Fibroblast of lung (primary cell): Measurements from ENCODE around the gene GINM1.

Source experiments
- CTCF ChIP-seq, 2 donors: IDR thresholded peaks in 1 of 2; conservative IDR thresholded peaks in 1 of 2; 1 replicate in 1 of 2; 2 replicates in 1 of 2; pipeline ENCODE4 v1.5.1; 2011 to 2012; ENCODE audit warnings: low read length in 2 of 2, control low read depth in 1 of 2, inconsistent platforms in 1 of 2, low read depth in 1 of 2, mild to moderate bottlenecking in 1 of 2
- EZH2 ChIP-seq: IDR thresholded peaks from 2 replicates; pipeline ENCODE4 v1.5.1; 2012; ENCODE audit warnings: low read length, control low read depth, mild to moderate bottlenecking; ENCODE audit errors: missing control alignments

DNA sequence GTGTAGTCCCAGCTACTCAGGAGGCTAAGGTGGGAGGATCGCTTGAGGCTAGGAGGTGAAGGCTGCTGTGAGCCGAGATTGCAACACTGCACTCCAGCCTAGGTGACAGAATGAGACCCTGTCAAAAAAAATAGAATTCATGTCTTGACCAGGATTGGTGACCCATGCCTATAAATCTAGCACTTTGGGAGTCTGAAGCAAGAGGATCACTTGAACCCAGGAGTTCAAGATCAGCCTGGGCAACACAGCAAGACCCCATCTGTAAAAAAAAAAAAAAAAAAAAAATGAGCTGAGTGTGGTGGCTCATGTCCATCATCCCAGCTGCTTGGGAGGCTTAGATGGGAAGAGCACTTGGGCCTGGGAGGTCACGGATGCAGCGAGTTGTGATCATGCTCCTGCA, 34.3 kb downstream of the GINM1 start:
- no peak for TF ChIP-seq CTCF (conservative IDR thresholded peaks at IDR 0.05 in 1 of 2, IDR thresholded peaks at IDR 0.05 in 1 of 2; ENCODE audit: low read depth in 1 of 2, low read length in 2 of 2)
- no peak for TF ChIP-seq EZH2
